ENCODE measurements around the gene IQSEC2.

IQSEC2 gene

DNA sequence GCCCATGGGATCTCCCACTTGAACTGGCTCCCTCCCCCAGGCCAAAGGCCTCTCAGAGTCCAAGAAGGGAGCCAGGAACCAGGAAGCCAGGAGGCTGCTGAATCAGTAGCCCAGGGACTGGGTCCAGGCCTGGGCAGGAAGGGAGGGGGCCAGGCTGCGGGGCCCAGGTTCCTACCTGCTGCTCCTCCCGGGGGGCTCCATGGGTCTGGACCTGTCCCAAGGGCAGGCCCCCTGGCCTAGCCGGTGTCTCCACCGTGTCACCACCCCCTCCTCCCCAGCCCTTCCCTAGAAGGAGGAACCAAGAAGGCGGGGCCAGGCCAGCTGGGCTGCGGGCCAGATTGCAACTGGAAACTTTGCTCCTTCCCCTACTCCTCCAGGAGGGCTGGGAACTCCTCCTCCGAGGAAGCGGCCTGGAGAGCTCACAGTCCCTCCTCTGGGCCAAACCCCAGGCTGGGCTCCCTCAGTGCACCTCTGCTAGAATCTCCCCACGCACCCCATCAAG, at the start of gene IQSEC2:
Gene IQSEC2 (minus strand): TSS at position 264 of the 502 bp plus-strand sequence.
- H3K4me3 ChIP-seq (ENCODE audit: low read depth, low read length): no peak within 1 kb of the TSS
- peak; percentile 31 for DNase-seq (ENCODE audit: low read depth)
- TF ChIP-seq, protein P1, sequence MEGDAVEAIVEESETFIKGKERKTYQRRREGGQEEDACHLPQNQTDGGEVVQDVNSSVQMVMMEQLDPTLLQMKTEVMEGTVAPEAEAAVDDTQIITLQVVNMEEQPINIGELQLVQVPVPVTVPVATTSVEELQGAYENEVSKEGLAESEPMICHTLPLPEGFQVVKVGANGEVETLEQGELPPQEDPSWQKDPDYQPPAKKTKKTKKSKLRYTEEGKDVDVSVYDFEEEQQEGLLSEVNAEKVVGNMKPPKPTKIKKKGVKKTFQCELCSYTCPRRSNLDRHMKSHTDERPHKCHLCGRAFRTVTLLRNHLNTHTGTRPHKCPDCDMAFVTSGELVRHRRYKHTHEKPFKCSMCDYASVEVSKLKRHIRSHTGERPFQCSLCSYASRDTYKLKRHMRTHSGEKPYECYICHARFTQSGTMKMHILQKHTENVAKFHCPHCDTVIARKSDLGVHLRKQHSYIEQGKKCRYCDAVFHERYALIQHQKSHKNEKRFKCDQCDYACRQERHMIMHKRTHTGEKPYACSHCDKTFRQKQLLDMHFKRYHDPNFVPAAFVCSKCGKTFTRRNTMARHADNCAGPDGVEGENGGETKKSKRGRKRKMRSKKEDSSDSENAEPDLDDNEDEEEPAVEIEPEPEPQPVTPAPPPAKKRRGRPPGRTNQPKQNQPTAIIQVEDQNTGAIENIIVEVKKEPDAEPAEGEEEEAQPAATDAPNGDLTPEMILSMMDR (IDR thresholded peaks at IDR 0.05; ENCODE audit: low read depth, low read length): no peak
- TF ChIP-seq, protein P2, sequence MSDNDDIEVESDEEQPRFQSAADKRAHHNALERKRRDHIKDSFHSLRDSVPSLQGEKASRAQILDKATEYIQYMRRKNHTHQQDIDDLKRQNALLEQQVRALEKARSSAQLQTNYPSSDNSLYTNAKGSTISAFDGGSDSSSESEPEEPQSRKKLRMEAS (IDR thresholded peaks at IDR 0.05; ENCODE audit: low read depth, low read length): no peak
- TF ChIP-seq MYC (IDR thresholded peaks at IDR 0.05; ENCODE audit: low read depth, low read length) (no peak), POLR2A (IDR thresholded peaks at IDR 0.05; ENCODE audit: extremely low read depth, insufficient read length) (no peak)

DNA sequence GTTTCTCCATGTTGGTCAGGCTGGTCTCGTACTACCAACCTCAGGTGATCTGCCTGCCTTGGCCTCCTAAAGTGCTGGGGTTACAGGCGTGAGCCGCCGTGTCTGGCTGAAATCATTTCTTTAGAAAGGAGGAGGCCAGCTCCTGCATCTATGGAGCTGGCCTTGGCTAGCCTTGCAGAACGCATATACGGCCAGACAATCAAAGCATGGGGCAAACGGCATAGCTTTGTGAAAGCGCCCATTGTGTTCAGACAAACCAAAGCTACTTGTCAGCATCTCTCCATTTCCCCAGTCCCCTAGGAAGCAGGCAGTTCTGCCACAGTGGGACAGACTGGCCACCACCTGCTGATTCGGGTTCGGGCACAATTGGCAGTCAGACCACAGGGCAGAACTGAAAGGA, 48.9 kb upstream of the IQSEC2 start:
- TF ChIP-seq MYC (IDR thresholded peaks at IDR 0.05; ENCODE audit: low read depth, low read length): no peak
- no peak overlapping the region for H3K4me3 ChIP-seq (ENCODE audit: low read depth, low read length)
- DNase-seq (ENCODE audit: low read depth): no peak

DNA sequence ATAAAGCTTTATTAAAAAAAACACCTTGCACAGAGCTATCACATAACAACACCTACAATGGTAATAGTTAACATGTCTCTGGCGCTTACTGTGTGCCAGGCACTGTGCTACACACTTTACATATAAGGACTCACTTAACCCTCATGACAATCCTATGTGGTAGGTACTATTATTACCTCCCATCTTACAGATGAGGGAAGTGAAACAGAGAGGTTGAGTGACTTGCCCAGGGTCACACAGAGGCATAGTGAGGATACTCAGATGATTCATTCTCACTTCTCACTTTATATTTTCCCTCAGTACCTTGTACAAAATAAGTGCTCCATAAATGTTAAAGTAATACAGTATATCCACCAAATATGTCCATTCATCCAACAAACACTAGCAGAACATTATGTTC, 43.4 kb upstream of the IQSEC2 start:
- H3K4me3 ChIP-seq (ENCODE audit: low read depth, low read length): no peak overlapping the region
- TF ChIP-seq, protein P2 (IDR thresholded peaks at IDR 0.05; ENCODE audit: low read depth, low read length): no peak
- TF ChIP-seq, protein P1 (IDR thresholded peaks at IDR 0.05; ENCODE audit: low read depth, low read length): no peak
- no peak for TF ChIP-seq POLR2A (IDR thresholded peaks at IDR 0.05; ENCODE audit: extremely low read depth, insufficient read length)
- no peak for TF ChIP-seq MYC (IDR thresholded peaks at IDR 0.05; ENCODE audit: low read depth, low read length)
- DNase-seq (ENCODE audit: low read depth): no peak

DNA sequence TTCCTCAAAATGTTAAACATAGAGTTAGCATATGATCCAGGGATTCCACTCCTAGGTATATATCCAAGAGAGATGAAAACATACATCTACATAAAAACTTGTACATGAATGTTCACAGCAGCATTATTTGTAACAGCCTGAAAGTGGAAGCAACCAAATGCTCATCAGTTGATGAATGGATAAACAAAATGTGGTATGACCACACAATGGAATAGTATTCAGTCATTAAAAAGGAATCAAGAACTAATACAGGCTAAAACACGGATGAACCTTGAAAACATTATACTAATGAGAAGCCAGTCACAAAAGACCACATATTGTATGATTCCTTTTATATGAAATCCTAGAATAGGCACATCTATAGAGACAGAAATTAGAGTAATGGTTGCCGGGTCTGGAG, 42.7 kb upstream of the IQSEC2 start:
- TF ChIP-seq, protein P1 (IDR thresholded peaks at IDR 0.05; ENCODE audit: low read depth, low read length): no peak
- TF ChIP-seq POLR2A (IDR thresholded peaks at IDR 0.05; ENCODE audit: extremely low read depth, insufficient read length): no peak
- no peak for TF ChIP-seq MYC (IDR thresholded peaks at IDR 0.05; ENCODE audit: low read depth, low read length)
- TF ChIP-seq, protein P2 (IDR thresholded peaks at IDR 0.05; ENCODE audit: low read depth, low read length): no peak

DNA sequence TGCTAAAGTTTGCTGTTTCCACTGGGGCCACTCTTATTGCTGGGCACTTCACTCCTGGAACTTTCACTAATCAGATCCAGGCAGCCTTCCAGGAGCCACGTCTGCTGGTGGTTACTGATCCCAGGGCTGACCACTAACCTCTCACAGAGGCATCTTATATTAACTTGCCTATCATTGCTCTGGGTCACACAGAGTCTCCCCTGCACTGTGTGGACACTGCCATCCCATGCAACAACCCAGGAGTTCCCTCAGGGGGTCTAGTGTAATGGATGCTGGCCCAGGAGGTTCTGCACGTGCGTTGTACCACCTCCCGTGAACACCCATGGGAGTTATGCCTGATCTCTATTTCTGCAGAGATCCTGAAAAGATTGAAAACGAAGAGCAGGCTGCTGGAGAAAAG, 41.8 kb upstream of the IQSEC2 start:
- no peak for DNase-seq (ENCODE audit: low read depth)
- TF ChIP-seq POLR2A (IDR thresholded peaks at IDR 0.05; ENCODE audit: extremely low read depth, insufficient read length) (no peak), MYC (IDR thresholded peaks at IDR 0.05; ENCODE audit: low read depth, low read length) (no peak)
- TF ChIP-seq, protein P1 (IDR thresholded peaks at IDR 0.05; ENCODE audit: low read depth, low read length): no peak
- TF ChIP-seq, protein P2 (IDR thresholded peaks at IDR 0.05; ENCODE audit: low read depth, low read length): no peak
- H3K4me3 ChIP-seq (ENCODE audit: low read depth, low read length): no peak overlapping the region

More for the DNA sequence above, 42.7 kb upstream of the IQSEC2 start:
- no peak for DNase-seq (ENCODE audit: low read depth)
- H3K4me3 ChIP-seq (ENCODE audit: low read depth, low read length): no peak overlapping the region

DNA sequence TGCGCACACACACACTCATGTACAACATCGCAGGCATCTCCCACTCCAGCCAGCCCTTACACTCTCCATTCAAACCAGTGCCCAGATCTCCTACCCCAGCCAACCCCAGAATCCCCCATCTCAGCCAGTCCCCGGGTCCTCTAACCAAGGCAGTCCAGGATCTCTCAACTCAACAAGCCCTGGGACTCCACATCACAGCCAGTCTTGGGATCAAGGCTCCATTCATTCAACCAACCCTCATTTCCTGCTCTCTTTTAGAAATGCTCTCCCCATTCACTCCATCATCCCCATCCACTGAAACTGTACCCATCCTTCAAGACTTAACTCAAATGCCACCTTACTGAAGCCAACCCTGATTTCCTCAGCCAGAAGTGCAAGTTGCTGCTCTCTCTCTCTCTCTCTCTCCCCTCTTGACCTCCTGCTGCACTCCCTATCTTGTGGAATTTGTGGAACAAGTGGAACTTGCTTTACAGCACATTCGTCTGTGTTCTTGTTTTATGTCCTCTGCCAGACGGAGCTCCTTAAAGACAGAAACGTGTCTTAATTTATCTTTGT, 40.6 kb upstream of the IQSEC2 start:
- DNase-seq (ENCODE audit: low read depth): no peak
- no peak overlapping the region for H3K4me3 ChIP-seq (ENCODE audit: low read depth, low read length)
- TF ChIP-seq, protein P2 (IDR thresholded peaks at IDR 0.05; ENCODE audit: low read depth, low read length): no peak
- TF ChIP-seq POLR2A (IDR thresholded peaks at IDR 0.05; ENCODE audit: extremely low read depth, insufficient read length) (no peak), MYC (IDR thresholded peaks at IDR 0.05; ENCODE audit: low read depth, low read length) (no peak)
- TF ChIP-seq, protein P1 (IDR thresholded peaks at IDR 0.05; ENCODE audit: low read depth, low read length): no peak

Measured in NB4 (cell line).